KOPT-K1 (cell line): Measurements from ENCODE around the gene PDE8A.
"Not testable (repeated sequence)": the region's sequence is repeated elsewhere in the genome, so short reads cannot be mapped to it uniquely, and the experiment has no call there.

Source experiments
- H3K27ac ChIP-seq: fragments of 200-600 bp; sonication (generic); 2 replicates; pipeline ENCODE4 v1.5.1; 2016; ENCODE audit warnings: antibody characterized with exemption, mild to moderate bottlenecking, low read depth, low read length; ENCODE audit not compliant: poor library complexity, severe bottlenecking
- H3K36me3 ChIP-seq: fragments of 200-600 bp; sonication (generic); 2 replicates; pipeline ENCODE4 v1.5.1; 2017; ENCODE audit warnings: antibody characterized with exemption, mild to moderate bottlenecking, low read length, moderate library complexity; ENCODE audit not compliant: insufficient read depth
- H3K9me3 ChIP-seq: fragments of 200-600 bp; sonication (generic); 2 replicates; pipeline ENCODE4 v1.5.1; 2017; ENCODE audit warnings: antibody characterized with exemption, low read length, mild to moderate bottlenecking; ENCODE audit not compliant: insufficient read depth, poor library complexity, severe bottlenecking

The PDE8A gene

GRCh38 chr15:84976746-84977345 lies 4.8 kb upstream of the PDE8A start:
- Histone ChIP-seq H3K9me3 (no peaks in the 10 kb centered on the region), H3K27ac (no peak overlapping the region), H3K36me3 (no peaks in the 10 kb centered on the region)

- Histone ChIP-seq H3K9me3 (no peaks in the 10 kb centered on the region), H3K27ac (no peak overlapping the region), H3K36me3 (no peaks in the 10 kb centered on the region)
Observed at GRCh38 chr15:84979651-84980050, 2.0 kb upstream of the PDE8A start.

GRCh38 chr15:84980196-84981053 lies 1.2 kb upstream of the PDE8A start:
- Histone ChIP-seq H3K36me3 (no peaks in the 10 kb centered on the region), H3K27ac (peak overlapping the region; percentile 72), H3K9me3 (no peaks in the 10 kb centered on the region)

- Histone ChIP-seq H3K9me3 (no peaks in the 10 kb centered on the region), H3K36me3 (no peaks in the 10 kb centered on the region), H3K27ac (peak overlapping the region; percentile 72)
Observed at GRCh38 chr15:84981054-84981710, 474 bp upstream of the PDE8A start.

- H3K9me3 ChIP-seq = no peaks in the 10 kb centered on the region
- no peak overlapping the region for H3K27ac ChIP-seq
- H3K36me3 ChIP-seq = no peaks in the 10 kb centered on the region
Observed at GRCh38 chr15:84982301-84982920, 755 bp downstream of the PDE8A start.

GRCh38 chr15:84983294-84983693 lies 1.6 kb downstream of the PDE8A start:
- H3K36me3 ChIP-seq = no peaks in the 10 kb centered on the region
- H3K27ac ChIP-seq = no peak overlapping the region
- H3K9me3 ChIP-seq = no peaks in the 10 kb centered on the region

- H3K36me3 ChIP-seq = no peaks in the 10 kb centered on the region
- no peak overlapping the region for H3K27ac ChIP-seq
- no peaks in the 10 kb centered on the region for H3K9me3 ChIP-seq
Observed at GRCh38 chr15:84983711-84984110, 2.1 kb downstream of the PDE8A start.

GRCh38 chr15:84985158-84985557 lies 3.5 kb downstream of the PDE8A start:
- no peak overlapping the region for H3K27ac ChIP-seq
- H3K36me3 ChIP-seq = no peaks in the 10 kb centered on the region
- no peaks in the 10 kb centered on the region for H3K9me3 ChIP-seq

GRCh38 chr15:84987351-84987750 lies 5.7 kb downstream of the PDE8A start:
- not testable (repeated sequence) for H3K36me3 ChIP-seq, H3K9me3 ChIP-seq, H3K27ac ChIP-seq

GRCh38 chr15:84987949-84988624 lies 6.4 kb downstream of the PDE8A start:
- Histone ChIP-seq H3K27ac (no peak overlapping the region), H3K36me3 (no peaks in the 10 kb centered on the region), H3K9me3 (no peaks in the 10 kb centered on the region)

GRCh38 chr15:84988909-84989644 lies 7.4 kb downstream of the PDE8A start:
- Histone ChIP-seq H3K27ac (no peak overlapping the region), H3K36me3 (no peaks in the 10 kb centered on the region), H3K9me3 (no peaks in the 10 kb centered on the region)

GRCh38 chr15:84990507-84990906 lies 8.9 kb downstream of the PDE8A start:
- no peaks in the 10 kb centered on the region for H3K9me3 ChIP-seq
- H3K36me3 ChIP-seq = no peaks in the 10 kb centered on the region
- H3K27ac ChIP-seq = no peak overlapping the region

GRCh38 chr15:84991014-84991712 lies 9.5 kb downstream of the PDE8A start:
- Histone ChIP-seq H3K27ac (no peak overlapping the region), H3K9me3 (no peaks in the 10 kb centered on the region), H3K36me3 (no peaks in the 10 kb centered on the region)
